Skin of body (tissue), 3 donors: ENCODE measurements around the gene ALG10B. TPM values are rescaled to one million over a fixed set of nuclear protein-coding genes. Genes with fewer than 3 reads are reported as not detected.

ENCODE experiments used
- DNase-seq: peaks from one replicate; lab custom pipeline; 2025; lab: John Stamatoyannopoulos, UW
- small RNA-seq: library from RNA; depleted of rRNA; stranded (forward); fragments of <200 nt; gene quantifications from one replicate; pipeline ENCODE3, GENCODE V24; 2014; ENCODE audit warnings: low replicate concordance
- total RNA-seq: library from RNA; depleted of rRNA; stranded (reverse); fragments of >200 nt; gene quantifications from one replicate; pipeline ENCODE4 v1.2.3, GENCODE V29; 2014

ALG10B gene
- total RNA-seq, 1 donor from 2014 or later = 7.5 TPM

- DNase-seq = no peak
Observed at GRCh38 chr12:38374751-38375150, 58.2 kb downstream of the ALG10B start.

Small RNAs within 50 kb of the gene (small RNA-seq; reads per million reads assigned to genes)
- not detected for gene RF00019
